DMS 273 (cell line): ENCODE data around the gene C5orf47.

Experiments used
- DNase-seq: peaks from one replicate; lab custom pipeline; 2025; ENCODE audit not compliant: unreplicated experiment; lab: John Stamatoyannopoulos, UW

Gene C5orf47

DNA sequence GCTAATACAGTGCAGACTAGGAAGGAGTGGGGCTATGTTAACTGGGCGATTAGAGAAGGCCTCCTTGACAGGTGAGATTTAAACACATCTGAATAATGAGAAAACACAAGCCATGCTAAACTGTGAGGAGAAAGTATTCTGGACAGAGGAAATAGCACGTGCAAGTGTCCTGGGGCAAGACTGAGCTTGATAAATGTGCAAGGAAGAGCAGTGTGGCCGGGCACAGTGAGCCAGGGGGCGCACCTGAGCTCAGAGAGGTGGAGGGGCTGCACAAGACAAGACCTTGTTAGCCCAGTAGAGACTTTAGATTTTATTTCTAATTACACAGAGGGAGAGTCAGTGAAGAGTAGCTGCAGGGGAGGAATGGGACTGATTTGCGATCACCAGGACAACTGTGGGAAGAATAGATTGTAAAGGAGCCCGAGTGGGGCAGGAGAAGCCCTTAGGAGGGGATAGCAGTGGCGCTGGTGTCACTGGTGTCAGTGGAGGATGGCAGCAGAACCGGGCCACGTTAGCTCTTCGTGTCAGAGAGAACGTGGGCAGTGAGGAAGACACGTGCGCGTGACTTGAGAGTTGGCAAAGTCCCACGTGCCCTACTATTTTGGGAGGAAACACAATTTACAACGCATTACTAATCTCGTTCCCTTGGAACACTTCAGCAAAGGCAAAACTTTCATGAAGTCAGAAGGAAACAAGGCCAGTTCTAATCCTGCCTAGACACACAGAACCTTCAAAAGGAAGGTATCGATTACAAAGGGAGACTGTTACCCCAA, 17.9 kb upstream of the C5orf47 start:
- DNase-seq = no peak

DNA sequence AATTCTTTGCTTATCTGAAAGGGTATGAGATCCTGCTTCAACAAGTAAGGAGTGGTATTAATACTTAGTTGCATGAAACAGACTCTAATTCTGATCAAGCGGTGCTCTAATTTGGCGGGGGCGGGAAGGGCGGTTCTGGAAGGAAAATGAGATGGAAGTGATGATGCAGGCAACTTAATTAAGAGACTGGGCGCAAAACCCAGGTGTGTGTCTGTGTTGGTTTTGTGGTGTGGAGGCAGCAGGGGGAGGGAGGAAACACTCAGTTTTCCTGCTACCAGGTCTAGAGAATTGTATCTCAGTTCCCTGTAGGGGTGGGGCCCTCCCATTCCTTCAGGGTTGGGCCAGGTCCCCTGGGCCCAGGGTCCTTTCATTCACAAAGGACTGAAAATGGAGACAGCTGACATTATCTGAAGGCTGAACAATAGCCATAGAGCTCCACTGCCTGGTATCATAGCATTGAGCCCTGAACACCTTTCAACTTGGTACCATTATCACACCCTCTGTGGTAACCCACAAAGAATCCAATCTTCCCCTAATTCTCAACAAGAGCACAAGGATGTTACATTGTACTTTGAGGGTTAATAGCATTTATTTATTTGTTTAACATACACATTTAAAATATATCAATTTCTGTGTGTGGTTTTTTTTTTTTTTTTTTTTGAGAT, 17.2 kb upstream of the C5orf47 start:
- no peak for DNase-seq

DNA sequence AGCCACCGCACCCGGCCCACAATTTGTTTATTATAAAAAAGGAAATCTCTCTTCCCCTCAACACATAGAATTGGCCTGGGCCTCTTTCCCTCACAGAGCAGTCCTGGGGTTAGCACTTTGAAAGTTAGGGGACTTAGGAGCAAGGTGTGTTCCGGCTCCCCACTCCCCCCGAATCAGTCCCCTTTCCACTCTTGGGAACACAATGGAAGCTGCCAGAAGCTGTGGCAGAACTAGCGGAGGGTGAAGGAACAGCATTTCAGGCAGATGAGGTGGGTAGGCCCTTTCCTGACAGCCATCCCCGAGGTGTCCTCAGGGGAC, 16.4 kb upstream of the C5orf47 start:
- DNase-seq = no peak

DNA sequence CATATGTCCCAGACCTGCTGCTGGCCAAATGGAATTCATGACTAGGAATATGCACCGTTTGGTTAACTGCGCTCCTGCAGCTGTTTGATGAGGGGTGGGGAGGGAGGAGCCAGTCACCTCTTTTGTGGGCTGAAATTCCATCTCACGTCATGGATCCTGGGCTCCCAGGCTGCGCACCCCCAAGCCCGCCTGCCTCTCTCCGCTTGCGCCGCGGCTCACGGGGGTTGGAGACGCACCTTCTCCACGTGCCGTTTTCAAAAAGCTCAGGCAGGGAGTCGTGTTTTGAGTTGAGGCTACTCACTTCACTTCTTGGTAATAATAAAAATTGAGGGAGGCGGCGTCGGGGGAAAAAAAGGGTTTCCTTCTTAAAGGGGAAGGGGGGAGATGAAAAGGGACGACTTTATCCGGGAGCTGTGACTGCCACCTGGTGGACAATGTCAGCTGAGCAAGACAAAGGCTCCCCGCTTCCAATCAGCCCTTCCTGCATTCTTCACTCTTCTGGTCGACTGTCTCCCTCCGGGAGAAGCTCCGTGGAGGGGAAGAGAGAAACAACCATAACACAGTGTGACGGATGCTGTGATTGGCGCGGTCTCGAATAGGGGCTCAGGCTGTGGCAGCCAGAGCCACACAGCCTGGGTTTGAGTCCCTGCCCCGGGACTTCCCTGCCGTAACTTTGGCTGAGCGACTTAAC, 15.9 kb upstream of the C5orf47 start:
- DNase-seq = peak; percentile 86

DNA sequence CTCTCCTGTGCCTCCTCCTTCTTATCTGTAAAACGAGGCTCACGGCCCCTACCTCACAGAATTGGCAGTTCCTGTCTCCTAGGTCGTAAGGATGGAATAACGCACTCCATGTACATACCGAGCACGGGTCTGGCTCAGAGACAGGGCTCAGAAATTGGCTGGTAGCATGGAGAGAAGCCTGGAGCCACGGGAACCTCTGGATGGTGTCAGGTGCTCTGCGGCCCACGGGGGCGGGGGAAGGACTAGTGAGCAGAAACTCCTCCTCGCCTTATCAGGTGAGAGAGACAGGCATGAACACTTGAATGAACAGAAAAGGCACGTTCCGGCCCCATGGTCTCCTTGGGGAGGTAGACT, 15.4 kb upstream of the C5orf47 start:
- peak; percentile 54 for DNase-seq

DNA sequence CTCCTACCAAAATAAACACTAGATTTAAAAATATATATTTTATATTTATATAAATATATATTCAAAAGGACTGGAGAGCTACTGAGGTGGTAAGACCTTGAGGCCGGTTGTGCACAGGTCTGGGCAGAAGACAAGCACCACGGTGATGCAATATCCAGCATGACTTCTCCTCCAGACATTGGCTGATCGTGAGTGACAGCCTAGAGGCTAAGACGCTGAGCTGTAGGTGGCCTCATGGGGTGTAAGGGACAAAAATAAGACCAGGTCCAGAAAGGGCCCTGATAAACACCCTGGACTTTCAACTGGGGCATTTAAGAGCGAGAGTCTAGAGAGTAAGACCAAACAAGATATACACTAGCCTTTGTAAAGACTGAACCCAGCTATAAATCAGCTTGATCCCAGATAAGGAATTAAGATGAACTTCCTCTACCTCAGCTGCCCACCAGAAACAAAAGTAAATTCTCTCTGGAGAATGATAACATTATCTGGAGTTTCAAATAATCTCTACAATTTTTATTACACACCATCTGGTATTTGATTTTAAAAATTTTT, 14.2 kb upstream of the C5orf47 start:
- no peak for DNase-seq

DNA sequence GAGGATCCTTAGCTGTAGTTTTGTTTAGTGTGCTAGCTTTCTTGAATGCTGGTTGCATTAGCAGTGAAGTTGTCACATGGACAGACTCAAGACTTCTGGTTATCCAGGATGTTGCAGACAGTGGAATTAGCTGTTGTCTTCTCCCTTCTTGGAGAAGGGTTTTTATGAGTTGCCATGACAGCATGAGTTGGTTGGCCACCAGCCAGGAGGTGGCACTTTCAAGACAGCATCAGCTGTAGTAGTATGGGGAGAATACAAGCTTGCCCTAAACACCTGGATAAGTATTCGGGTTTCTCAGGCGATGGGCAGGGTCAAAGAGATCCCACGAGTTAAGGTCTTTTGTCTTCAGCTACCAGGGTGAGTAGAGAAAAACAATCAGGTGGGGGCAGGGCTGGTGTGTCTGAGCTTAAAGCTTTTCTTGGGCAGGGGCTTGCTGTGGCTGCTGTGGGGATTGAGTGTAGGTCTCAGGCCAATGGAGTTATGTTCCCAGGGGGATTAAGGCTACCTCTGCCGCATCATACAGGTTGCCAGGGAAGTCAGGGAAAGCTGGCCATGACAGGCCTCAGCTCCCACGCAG, 7.7 kb upstream of the C5orf47 start:
- DNase-seq = no peak

DNA sequence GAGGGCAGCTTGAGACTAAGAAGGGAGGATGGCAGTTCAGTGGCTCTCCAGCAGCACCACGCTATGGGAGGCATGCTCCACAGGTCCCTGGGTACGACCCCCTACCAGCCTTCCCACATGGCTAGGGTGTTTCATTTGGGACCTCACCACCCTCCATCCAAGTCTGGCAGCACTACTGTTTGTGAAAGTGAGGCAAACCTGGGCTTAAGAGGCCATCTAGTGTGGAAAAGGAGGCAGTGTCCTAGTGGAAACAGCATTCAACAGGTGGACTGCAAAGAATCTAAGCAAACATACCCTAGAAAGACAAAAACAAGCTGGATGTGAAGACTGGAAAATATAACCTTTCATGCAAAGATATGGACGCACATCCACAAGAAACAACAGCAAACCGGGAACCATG, 4.8 kb upstream of the C5orf47 start:
- DNase-seq = peak; percentile 47

DNA sequence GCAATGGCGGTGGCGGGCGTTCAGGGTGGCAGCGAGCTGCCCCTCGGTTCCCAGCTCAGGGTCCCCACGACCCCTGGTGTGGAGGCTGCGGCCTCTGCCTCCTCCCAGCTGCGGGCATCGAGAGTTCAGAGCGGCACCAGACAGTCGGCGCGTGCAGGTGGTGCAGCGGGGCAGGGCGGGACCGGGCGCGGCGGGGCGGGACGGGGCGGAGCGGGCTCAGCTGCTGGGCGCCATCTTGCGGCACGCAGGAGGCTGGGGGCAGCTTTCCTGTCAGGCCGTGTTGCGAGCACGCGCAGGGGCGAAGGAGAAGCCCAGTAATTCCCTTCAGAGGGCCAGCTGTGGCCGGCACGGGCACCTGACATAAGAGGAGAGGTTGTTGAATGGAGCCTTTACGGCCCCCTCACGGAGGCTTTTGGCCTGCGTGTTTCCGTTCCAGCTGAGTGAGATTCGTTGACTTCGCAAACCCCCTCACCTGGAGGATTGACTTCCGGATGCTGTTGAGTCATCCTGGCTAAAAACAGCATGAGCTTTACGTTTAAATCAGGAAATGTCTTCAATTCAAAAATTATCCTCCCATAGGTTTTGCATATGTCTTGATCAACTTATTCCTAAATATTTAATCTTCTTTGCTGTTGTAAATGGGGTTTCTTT, 587 bp downstream of the C5orf47 start:
- DNase-seq = no peak

DNA sequence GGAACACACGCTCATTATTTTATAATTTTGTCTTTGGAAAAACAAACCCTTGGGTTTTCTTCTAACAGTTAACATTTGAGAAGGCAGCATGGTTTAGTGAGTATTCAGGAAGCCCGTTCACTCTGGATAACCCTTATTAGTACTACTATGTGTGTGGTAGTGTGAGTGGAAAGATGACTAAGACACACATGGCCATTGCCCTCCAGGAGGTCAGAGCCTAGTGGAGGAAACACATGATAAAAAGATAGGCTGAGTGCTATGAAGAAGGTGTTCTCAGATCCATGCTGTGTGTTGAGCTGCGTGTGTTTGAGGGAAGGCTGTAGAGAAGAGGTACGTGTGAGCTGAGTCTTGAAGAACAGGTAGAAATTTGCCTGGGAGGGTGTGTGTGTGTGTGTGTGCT, 8.4 kb downstream of the C5orf47 start:
- DNase-seq = no peak

DNA sequence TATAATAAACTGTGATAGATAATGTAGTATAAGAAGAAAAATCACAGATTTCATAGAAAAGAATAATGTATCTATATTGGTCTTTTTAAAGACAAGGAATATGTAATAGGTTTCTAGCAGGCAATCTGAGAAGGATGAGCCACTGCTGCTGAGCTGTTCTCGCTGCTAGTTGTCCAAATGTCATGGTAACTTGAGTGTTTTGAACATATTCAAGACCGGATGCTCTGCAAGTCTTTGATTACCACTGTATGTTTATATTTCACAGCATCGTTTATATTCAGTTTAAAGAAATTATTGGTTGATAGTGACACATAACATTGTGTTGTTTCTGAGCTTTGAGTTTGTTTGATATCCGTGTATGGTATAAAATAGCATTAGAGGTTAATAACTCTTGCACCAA, 9.6 kb downstream of the C5orf47 start:
- no peak for DNase-seq

DNA sequence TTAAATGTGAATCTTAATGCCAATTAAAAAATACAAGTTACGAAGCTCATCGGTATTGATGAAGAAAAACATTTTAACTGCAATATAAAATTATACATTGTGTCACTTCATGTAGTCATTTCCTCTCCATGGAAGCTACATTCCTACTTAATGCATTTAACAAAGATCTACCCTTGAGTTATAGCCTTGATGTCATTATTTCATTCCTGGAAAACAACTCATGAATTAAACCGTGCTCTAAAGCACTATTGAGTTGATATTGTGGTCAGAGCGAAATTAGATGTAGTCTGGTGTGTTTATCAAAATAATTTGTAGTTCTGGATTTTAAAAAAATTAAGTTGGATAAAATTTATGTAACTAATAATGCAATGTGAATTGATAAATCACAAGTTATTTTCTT, 11.1 kb downstream of the C5orf47 start:
- DNase-seq = no peak

DNA sequence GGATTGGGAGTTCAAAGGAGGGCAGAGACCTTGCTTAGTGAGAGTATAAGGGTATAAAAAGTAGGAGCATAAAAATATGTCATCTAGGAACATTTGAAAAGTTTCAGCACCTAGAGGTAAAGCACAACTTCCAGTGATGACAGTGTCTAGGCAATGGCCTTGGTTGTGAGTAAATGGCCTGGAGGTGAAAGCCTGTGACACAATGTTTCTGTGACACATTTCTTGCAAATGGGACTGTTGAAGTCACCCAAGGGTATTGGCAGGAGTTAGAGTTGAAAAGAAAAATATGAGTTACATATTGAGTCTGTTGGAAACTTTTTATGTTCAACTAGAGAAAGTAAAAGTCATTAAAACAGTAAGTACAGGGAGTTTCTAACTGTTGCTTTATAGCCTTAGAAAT, 14.8 kb downstream of the C5orf47 start:
- DNase-seq = no peak

DNA sequence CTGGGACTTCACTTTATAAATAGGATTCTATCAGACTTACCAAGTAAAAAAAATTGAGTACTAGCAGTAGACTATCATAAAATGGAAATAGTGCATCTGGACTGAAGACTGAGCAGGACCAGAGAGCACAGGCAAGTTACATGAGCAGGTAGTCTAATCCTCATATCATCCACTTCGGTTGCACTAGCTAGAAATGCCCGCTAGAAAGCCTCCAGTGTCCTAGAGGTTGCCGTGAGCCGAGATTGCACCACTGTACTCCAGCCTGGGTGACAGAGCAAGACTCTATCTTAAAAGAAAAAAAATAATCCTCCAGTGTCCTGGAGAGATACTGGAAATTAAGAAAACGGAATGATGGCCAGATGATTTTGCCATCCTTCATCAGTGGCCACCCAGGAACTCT, 20.0 kb downstream of the C5orf47 start:
- no peak for DNase-seq

DNA sequence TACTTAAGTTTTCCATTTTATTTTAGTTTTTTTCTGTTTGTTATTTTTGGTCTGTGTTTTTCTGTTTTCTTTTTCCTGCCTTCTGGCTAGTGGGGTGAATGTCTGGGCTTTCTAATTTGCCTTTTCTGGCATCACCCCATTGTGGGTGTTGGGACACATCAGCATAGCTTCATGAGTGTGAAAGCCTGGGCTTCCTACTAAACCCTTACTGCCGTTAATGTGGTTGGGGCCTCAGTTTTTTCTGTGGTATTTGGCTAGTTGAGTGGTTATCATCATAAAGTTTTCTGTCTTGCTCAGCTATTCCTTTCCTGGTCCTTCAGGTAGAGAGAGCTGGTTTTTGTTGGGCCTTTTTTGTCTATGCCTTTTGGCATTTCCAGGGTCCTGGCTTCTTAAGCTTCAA, 21.4 kb downstream of the C5orf47 start:
- DNase-seq = no peak

DNA sequence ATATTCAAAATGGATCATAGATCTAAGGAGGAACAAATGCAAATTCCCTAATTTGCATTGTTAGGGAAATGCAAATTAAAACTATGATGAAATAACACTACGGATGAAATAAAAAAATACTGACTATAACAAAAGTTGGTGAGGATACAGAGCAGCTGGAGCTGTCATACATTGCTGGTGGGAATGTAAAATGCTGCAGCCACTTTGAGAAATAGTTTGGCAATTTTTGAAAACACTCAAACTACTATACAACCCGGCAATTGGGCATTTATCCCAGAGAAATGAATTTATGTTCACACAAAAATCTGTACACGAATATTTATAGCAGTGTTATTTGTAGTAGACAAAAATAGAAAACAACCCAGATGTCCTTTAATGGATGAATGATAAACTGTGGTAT, 22.5 kb downstream of the C5orf47 start:
- DNase-seq = no peak

DNA sequence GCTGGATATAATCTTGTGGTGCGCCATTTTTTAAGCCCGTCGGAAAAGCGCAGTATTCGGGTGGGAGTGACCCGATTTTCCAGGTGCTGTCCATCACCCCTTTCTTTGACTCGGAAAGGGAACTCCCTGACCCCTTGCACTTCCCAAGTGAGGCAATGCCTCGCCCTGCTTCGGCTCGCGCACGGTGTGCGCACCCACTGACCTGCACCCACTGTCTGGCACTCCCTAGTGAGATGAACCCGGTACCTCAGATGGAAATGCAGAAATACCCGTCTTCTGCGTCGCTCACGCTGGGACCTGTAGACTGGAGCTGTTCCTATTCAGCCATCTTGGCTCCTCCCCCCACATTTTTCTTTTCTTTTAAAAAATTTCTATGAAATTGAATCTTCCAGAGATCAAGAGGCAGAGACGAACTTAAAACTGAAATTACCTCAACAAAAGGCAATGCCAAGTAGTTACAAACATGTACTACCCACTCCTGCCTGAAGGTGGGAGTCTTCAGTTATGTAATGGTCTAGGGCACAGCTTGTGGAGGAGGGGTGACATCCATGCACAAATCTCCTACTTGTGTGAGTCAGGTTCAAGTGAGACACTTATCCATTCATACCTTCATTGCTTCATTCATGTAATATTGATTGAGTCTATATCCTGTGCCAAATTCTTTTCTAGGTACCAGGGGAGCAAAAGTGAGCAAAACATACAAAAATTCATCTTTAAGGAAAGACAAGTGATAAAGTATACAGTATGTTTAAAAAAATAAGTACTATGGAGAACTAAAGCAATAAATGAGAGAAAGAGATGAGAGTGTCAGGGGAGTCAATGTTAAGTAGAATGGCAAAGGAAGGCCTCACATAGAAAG, 31.3 kb downstream of the C5orf47 start:
- DNase-seq = peak; percentile 65

DNA sequence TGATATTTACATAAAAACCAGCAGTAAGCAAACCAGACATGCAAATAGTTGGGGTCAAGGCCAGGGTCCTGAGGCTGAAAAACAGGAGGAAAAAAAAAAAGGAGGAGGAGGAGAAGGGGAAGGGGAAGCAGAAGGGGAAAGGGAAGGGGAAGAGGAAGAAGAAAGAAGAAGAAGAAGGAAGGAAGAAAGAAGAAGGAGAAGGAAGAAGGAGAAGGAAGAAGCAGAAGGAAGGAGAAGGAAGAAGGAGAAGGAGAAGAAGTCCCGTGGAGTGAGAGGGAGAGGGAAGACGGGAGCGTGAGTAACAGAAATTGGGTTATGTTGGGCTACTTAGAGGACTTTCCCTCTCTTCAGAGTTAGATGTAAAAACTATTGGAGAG, 31.9 kb downstream of the C5orf47 start:
- DNase-seq = no peak

DNA sequence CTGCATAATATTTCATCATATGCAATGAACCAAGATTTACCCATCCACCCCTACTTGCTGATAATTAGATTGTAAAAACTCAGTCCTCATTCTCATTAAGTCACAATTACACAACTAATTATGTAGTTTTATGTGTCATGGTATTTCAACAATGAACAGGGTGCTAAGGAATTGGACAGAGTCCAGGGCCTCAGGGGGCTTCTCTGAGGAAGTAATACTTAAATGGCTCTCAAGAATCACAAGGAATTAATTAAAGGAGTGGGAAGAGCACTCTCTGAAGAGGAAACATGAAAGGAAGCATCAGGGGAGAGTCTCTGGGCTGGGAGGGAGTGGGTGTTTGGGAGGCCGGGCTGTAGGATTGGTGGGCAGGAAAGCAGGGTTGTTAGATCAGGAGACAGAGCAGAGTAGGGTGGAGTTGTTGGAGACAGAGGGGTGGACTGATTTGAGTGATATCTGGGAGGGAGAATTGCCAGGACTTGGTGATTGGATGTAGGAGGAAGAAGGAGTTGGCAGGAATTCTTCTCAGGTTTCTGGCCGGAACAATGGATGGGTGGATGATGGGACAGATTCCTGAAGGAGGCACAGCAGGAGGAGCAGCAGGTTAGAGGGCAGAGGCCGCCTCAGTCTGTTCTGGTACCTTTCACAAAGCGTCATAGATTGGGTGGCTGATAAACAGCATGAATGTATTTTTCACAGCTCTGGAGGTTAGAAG, 33.6 kb downstream of the C5orf47 start:
- DNase-seq = no peak

DNA sequence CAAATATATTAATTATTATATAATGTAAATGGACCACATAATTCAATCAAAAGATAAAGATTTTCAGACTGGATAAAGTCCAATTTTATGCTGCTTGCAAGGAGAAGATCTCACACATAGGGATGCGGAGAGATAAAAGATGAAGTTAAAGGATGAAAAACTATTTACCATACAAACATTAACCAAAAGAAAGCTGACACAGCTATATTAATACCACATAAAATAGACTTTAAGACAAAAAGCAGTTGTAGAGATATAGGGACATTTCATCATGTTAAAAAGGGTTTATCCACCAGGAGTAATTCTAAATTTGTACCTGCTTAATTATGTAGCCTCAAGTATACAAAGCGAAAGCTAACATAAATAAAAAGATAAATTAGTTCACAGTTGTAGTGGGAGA, 41.3 kb downstream of the C5orf47 start:
- no peak for DNase-seq
